K562 (cell line): ENCODE measurements around the gene GNG14. TPM values are rescaled to one million over a fixed set of nuclear protein-coding genes. Genes with fewer than 3 reads are reported as not detected.
A peak's percentile ranks its signal among the peaks of the same experiment; 100 is the strongest.

Experiments used
- ARHGAP35 ChIP-seq: fragments of 450-650 bp; IDR thresholded peaks from 2 replicates; pipeline ENCODE4 v1.6.1; 2018; ENCODE audit not compliant: partially characterized antibody
- CREBBP ChIP-seq: IDR thresholded peaks from one replicate; pipeline ENCODE4 v1.6.1; 2012; ENCODE audit warnings: low read depth, mild to moderate bottlenecking, control low read depth, inconsistent platforms, low read length
- HDAC2 ChIP-seq: fragments of 450-650 bp; IDR thresholded peaks from 2 replicates; pipeline ENCODE4 v1.6.1; 2016; ENCODE audit warnings: mild to moderate bottlenecking
- KDM1A ChIP-seq, 2 experiments: fragments of 450-650 bp; IDR thresholded peaks; 2 replicates each; pipeline ENCODE4 v1.6.1; 2016; ENCODE audit warnings: mild to moderate bottlenecking in 2 of 2
- MEIS2 ChIP-seq: fragments of 450-650 bp; IDR thresholded peaks from 2 replicates; pipeline ENCODE4 v1.6.1; 2014; ENCODE audit warnings: mild to moderate bottlenecking; ENCODE audit not compliant: partially characterized antibody
- polyA plus RNA-seq, 8 experiments: library from polyadenylated mRNA; depleted of rRNA in 4 of 8; stranded (reverse) in 5 of 8; unstranded in 3 of 8; fragments of >200 nt; fragmentation: Nextera tagmentation in 2 of 8; fragmentation: Illumina TruSeq in 1 of 8; extraction: Ambion mirVana in 2 of 8; extraction: Trizol in 1 of 8; gene quantifications; 2 replicates each; pipeline versions ENCODE4 v1.2.1 to v1.2.3, GENCODE V29; 2011 to 2014; ENCODE audit warnings: inconsistent platforms in 1 of 8, missing spikeins in 1 of 8
- total RNA-seq, 7 experiments: library from RNA; depleted of rRNA in 6 of 7; stranded (reverse); fragments of >200 nt in 6 of 7; fragmentation: Illumina TruSeq in 2 of 7; extraction: Trizol in 2 of 7; gene quantifications; 2 replicates each; pipeline versions ENCODE4 v1.2.1 to v1.2.3, GENCODE V29; 2011 to 2021; ENCODE audit warnings: low replicate concordance in 1 of 7
- TF ChIP-seq, protein P1 (sequence below): sonication (generic); formaldehyde crosslinking; IDR thresholded peaks from 2 replicates; pipeline ENCODE4 v1.8.0; 2023; ENCODE audit warnings: mild to moderate bottlenecking, missing genetic modification reagents
- TF ChIP-seq, protein P2 (sequence below): fragments of 200-600 bp; sonication (generic); IDR thresholded peaks from one replicate; pipeline ENCODE4 v1.6.1; 2012; ENCODE audit warnings: mild to moderate bottlenecking, low read depth, low read length, inconsistent platforms
- TF ChIP-seq, protein P3 (sequence below): fragments of 250-450 bp; sonication (Bioruptor Pico); IDR thresholded peaks from 2 replicates; pipeline ENCODE4 v1.4.0; 2020
- TF ChIP-seq, protein P4 (sequence below): sonication (generic); formaldehyde crosslinking; IDR thresholded peaks from 2 replicates; pipeline ENCODE4 v1.9.0; 2022; ENCODE audit warnings: mild to moderate bottlenecking, missing genetic modification reagents

GNG14 gene
- total and polyA plus RNA-seq, 9 of the 15 experiments (the other 6 are each of a cell fraction or from before 2014, with no cell fraction given) = not detected

DNA sequence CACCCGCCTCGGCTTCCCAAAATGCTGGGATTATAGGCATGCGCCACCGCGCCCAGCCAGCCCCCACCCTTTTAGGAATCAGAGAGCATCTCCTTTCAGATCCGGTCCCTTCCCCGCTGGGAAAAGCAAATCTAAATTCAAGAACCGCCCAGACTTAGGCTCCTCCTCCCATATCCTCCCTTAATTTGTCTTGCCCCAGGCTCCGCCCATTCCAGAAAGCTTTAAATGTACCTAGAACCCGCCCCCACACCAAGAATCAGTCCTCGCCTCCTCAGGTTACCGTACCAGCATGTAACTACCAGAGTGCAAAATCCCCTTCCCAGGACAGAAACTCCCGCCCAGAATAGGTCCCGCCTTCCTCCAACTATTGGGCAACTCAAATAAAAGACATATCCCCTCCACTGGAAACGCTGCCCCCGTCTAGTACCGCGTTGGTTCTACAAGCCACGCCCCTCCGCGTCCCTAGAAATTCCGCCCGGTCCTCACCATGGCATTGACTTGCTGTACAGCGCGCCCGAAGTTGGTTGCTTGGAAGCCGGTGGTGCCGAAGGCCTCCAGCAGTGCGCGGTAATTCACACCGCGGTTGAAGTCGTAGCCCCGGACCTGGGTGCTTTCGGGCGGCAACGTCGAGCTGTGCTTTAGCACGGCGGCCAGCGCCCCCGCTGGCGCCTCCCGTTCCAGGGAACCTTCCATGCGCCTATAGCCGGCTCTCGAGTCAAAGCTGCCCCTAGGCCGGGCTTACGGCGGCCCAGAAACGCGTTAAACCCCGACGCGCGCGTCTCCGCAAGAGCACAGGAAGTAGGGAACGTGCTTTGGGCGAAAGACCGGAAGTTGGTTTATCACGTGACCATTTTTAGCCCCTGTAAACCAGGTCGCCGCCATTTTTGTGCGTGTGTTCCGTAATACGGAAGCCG is 6.5 kb upstream of the GNG14 start, which contains the start of gene DHPS (continued):
- TF ChIP-seq, protein P1, sequence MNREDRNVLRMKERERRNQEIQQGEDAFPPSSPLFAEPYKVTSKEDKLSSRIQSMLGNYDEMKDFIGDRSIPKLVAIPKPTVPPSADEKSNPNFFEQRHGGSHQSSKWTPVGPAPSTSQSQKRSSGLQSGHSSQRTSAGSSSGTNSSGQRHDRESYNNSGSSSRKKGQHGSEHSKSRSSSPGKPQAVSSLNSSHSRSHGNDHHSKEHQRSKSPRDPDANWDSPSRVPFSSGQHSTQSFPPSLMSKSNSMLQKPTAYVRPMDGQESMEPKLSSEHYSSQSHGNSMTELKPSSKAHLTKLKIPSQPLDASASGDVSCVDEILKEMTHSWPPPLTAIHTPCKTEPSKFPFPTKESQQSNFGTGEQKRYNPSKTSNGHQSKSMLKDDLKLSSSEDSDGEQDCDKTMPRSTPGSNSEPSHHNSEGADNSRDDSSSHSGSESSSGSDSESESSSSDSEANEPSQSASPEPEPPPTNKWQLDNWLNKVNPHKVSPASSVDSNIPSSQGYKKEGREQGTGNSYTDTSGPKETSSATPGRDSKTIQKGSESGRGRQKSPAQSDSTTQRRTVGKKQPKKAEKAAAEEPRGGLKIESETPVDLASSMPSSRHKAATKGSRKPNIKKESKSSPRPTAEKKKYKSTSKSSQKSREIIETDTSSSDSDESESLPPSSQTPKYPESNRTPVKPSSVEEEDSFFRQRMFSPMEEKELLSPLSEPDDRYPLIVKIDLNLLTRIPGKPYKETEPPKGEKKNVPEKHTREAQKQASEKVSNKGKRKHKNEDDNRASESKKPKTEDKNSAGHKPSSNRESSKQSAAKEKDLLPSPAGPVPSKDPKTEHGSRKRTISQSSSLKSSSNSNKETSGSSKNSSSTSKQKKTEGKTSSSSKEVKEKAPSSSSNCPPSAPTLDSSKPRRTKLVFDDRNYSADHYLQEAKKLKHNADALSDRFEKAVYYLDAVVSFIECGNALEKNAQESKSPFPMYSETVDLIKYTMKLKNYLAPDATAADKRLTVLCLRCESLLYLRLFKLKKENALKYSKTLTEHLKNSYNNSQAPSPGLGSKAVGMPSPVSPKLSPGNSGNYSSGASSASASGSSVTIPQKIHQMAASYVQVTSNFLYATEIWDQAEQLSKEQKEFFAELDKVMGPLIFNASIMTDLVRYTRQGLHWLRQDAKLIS (CRISPR knock-in tag) = no peak; the same call in 1 of the 2 replicates
- TF ChIP-seq MEIS2 = peak; percentile 51
- TF ChIP-seq HDAC2 = peak; percentile 55; the same call in 1 of the 2 replicates
- TF ChIP-seq, protein P2, sequence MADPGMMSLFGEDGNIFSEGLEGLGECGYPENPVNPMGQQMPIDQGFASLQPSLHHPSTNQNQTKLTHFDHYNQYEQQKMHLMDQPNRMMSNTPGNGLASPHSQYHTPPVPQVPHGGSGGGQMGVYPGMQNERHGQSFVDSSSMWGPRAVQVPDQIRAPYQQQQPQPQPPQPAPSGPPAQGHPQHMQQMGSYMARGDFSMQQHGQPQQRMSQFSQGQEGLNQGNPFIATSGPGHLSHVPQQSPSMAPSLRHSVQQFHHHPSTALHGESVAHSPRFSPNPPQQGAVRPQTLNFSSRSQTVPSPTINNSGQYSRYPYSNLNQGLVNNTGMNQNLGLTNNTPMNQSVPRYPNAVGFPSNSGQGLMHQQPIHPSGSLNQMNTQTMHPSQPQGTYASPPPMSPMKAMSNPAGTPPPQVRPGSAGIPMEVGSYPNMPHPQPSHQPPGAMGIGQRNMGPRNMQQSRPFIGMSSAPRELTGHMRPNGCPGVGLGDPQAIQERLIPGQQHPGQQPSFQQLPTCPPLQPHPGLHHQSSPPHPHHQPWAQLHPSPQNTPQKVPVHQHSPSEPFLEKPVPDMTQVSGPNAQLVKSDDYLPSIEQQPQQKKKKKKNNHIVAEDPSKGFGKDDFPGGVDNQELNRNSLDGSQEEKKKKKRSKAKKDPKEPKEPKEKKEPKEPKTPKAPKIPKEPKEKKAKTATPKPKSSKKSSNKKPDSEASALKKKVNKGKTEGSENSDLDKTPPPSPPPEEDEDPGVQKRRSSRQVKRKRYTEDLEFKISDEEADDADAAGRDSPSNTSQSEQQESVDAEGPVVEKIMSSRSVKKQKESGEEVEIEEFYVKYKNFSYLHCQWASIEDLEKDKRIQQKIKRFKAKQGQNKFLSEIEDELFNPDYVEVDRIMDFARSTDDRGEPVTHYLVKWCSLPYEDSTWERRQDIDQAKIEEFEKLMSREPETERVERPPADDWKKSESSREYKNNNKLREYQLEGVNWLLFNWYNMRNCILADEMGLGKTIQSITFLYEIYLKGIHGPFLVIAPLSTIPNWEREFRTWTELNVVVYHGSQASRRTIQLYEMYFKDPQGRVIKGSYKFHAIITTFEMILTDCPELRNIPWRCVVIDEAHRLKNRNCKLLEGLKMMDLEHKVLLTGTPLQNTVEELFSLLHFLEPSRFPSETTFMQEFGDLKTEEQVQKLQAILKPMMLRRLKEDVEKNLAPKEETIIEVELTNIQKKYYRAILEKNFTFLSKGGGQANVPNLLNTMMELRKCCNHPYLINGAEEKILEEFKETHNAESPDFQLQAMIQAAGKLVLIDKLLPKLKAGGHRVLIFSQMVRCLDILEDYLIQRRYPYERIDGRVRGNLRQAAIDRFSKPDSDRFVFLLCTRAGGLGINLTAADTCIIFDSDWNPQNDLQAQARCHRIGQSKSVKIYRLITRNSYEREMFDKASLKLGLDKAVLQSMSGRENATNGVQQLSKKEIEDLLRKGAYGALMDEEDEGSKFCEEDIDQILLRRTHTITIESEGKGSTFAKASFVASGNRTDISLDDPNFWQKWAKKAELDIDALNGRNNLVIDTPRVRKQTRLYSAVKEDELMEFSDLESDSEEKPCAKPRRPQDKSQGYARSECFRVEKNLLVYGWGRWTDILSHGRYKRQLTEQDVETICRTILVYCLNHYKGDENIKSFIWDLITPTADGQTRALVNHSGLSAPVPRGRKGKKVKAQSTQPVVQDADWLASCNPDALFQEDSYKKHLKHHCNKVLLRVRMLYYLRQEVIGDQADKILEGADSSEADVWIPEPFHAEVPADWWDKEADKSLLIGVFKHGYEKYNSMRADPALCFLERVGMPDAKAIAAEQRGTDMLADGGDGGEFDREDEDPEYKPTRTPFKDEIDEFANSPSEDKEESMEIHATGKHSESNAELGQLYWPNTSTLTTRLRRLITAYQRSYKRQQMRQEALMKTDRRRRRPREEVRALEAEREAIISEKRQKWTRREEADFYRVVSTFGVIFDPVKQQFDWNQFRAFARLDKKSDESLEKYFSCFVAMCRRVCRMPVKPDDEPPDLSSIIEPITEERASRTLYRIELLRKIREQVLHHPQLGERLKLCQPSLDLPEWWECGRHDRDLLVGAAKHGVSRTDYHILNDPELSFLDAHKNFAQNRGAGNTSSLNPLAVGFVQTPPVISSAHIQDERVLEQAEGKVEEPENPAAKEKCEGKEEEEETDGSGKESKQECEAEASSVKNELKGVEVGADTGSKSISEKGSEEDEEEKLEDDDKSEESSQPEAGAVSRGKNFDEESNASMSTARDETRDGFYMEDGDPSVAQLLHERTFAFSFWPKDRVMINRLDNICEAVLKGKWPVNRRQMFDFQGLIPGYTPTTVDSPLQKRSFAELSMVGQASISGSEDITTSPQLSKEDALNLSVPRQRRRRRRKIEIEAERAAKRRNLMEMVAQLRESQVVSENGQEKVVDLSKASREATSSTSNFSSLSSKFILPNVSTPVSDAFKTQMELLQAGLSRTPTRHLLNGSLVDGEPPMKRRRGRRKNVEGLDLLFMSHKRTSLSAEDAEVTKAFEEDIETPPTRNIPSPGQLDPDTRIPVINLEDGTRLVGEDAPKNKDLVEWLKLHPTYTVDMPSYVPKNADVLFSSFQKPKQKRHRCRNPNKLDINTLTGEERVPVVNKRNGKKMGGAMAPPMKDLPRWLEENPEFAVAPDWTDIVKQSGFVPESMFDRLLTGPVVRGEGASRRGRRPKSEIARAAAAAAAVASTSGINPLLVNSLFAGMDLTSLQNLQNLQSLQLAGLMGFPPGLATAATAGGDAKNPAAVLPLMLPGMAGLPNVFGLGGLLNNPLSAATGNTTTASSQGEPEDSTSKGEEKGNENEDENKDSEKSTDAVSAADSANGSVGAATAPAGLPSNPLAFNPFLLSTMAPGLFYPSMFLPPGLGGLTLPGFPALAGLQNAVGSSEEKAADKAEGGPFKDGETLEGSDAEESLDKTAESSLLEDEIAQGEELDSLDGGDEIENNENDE = no peak
- TF ChIP-seq CREBBP = no peak
- TF ChIP-seq, protein P3, sequence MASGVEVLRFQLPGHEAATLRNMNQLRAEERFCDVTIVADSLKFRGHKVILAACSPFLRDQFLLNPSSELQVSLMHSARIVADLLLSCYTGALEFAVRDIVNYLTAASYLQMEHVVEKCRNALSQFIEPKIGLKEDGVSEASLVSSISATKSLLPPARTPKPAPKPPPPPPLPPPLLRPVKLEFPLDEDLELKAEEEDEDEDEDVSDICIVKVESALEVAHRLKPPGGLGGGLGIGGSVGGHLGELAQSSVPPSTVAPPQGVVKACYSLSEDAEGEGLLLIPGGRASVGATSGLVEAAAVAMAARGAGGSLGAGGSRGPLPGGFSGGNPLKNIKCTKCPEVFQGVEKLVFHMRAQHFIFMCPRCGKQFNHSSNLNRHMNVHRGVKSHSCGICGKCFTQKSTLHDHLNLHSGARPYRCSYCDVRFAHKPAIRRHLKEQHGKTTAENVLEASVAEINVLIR (CRISPR knock-in tag) = peak; percentile 19; the same call in 1 of the 2 replicates
- no peak for TF ChIP-seq ARHGAP35
- TF ChIP-seq, protein P4, sequence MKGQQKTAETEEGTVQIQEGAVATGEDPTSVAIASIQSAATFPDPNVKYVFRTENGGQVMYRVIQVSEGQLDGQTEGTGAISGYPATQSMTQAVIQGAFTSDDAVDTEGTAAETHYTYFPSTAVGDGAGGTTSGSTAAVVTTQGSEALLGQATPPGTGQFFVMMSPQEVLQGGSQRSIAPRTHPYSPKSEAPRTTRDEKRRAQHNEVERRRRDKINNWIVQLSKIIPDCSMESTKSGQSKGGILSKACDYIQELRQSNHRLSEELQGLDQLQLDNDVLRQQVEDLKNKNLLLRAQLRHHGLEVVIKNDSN (CRISPR knock-in tag) = peak; percentile 92
- no peak for TF ChIP-seq KDM1A (IDR thresholded peaks at IDR 0.05)
